Esophagus squamous epithelium (tissue), 5 donors: Measurements from ENCODE around the gene RGS12. TPM values are rescaled to one million over a fixed set of nuclear protein-coding genes. Genes with fewer than 3 reads are reported as not detected.

Experiments
- DNase-seq: peaks from one replicate; lab custom pipeline; 2025; lab: John Stamatoyannopoulos, UW
- H3K27ac ChIP-seq, 4 donors: fragments of 200-600 bp; sonication (generic); one replicate each; pipeline ENCODE4 v1.5.1; 2016 to 2019; ENCODE audit warnings: mild to moderate bottlenecking in 1 of 4
- H3K27me3 ChIP-seq, 4 donors: fragments of 200-600 bp; sonication (generic); 1 replicate in 3 of 4; 2 replicates in 1 of 4; pipeline versions ENCODE4 v1.5.1 to v1.6.0; 2017 to 2021; ENCODE audit warnings: antibody characterized with exemption in 1 of 4
- H3K36me3 ChIP-seq, 3 donors: fragments of 200-600 bp; sonication (generic); one replicate each; pipeline ENCODE4 v1.5.1; 2016 to 2019
- H3K4me1 ChIP-seq, 3 donors: fragments of 200-600 bp; sonication (generic); one replicate each; pipeline ENCODE4 v1.5.1; 2017 to 2019
- H3K4me3 ChIP-seq, 4 donors: fragments of 200-600 bp; sonication (generic); 1 replicate in 3 of 4; 2 replicates in 1 of 4; pipeline ENCODE4 v1.5.1; 2016 to 2019; ENCODE audit warnings: mild to moderate bottlenecking in 2 of 4, moderate library complexity in 1 of 4
- H3K9me3 ChIP-seq, 3 donors: fragments of 200-600 bp; sonication (generic); one replicate each; pipeline ENCODE4 v1.5.1; 2016 to 2019
- POLR2A ChIP-seq, 4 donors: fragments of 450-650 bp; IDR thresholded peaks; one replicate each; pipeline ENCODE4 v1.6.1; 2017; ENCODE audit warnings: antibody characterized with exemption in 4 of 4, mild to moderate bottlenecking in 4 of 4, moderate library complexity in 3 of 4
- WGBS, 2 donors: methylation state at CpG; one replicate each; pipeline ENCODE4 v1.1.5; 2018; 5-methylcytosine and 5-hydroxymethylcytosine counted together
- intact Hi-C: fragments of 100-400 bp; cut with DNase I; formaldehyde crosslinking; loops from one replicate; pipeline ENCODE4 v1.15.0; 2022
- total RNA-seq, 4 donors: library from RNA; depleted of rRNA; stranded (reverse); fragments of >200 nt; gene quantifications; one replicate each; pipeline ENCODE4 v1.1.0, GENCODE V29; 2016
- TF ChIP-seq, protein P1 (sequence below), 6 experiments: fragments of 450-650 bp in 4 of 6; fragments of 200-600 bp in 2 of 6; sonication (generic) in 2 of 6; IDR thresholded peaks; one replicate each; pipeline ENCODE4 v1.5.1; 2016 to 2019; ENCODE audit warnings: antibody characterized with exemption in 6 of 6, mild to moderate bottlenecking in 4 of 6, moderate library complexity in 4 of 6
- donor health status: DM: yes; HTN: yes; CAD: no.

Gene RGS12
- total RNA-seq, 4 donors from 2014 or later, result 39.0 to 74.7 (median 69.9) TPM

DNA sequence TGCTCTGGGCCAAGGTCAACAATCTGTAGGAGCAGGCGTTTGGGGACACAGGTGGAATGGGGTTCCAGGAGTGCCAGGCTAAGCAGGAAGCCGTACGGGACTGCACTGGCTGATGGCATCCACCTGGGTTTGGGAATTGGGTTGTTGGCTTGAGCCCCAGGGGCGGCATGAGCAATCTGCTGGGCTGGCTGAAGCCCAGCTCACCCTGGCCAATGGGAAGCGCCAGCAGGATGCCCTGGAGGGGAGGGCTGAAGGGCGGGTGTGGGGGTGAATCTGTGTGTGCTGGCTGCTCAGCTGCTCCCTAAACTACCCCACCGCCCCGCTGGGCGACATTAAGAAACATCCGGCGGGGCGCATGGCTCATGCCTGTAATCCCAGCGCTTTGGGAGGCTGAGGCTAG is 8.9 kb upstream of the RGS12 start:
- WGBS, 2 donors, result 29 to 72% methylated on average over 5 of the region's 13 CpGs
- Histone ChIP-seq H3K4me3 (no peak overlapping the region), H3K27me3 (peaks cover 0 to 47% (median 0%) of the 10 kb centered on the region in 4 donors), H3K4me1 (peaks cover 0 to 41% (median 20%) of the 10 kb centered on the region in 3 donors), H3K27ac (no peak overlapping the region), H3K9me3 (no peaks in the 10 kb centered on the region), H3K36me3 (no peaks in the 10 kb centered on the region)
- DNase-seq, result no peak
- TF ChIP-seq POLR2A (IDR thresholded peaks at IDR 0.05), result no peak
- TF ChIP-seq, protein P1, sequence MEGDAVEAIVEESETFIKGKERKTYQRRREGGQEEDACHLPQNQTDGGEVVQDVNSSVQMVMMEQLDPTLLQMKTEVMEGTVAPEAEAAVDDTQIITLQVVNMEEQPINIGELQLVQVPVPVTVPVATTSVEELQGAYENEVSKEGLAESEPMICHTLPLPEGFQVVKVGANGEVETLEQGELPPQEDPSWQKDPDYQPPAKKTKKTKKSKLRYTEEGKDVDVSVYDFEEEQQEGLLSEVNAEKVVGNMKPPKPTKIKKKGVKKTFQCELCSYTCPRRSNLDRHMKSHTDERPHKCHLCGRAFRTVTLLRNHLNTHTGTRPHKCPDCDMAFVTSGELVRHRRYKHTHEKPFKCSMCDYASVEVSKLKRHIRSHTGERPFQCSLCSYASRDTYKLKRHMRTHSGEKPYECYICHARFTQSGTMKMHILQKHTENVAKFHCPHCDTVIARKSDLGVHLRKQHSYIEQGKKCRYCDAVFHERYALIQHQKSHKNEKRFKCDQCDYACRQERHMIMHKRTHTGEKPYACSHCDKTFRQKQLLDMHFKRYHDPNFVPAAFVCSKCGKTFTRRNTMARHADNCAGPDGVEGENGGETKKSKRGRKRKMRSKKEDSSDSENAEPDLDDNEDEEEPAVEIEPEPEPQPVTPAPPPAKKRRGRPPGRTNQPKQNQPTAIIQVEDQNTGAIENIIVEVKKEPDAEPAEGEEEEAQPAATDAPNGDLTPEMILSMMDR (IDR thresholded peaks at IDR 0.05), result no peak
- intact Hi-C loops, result no loop called here

DNA sequence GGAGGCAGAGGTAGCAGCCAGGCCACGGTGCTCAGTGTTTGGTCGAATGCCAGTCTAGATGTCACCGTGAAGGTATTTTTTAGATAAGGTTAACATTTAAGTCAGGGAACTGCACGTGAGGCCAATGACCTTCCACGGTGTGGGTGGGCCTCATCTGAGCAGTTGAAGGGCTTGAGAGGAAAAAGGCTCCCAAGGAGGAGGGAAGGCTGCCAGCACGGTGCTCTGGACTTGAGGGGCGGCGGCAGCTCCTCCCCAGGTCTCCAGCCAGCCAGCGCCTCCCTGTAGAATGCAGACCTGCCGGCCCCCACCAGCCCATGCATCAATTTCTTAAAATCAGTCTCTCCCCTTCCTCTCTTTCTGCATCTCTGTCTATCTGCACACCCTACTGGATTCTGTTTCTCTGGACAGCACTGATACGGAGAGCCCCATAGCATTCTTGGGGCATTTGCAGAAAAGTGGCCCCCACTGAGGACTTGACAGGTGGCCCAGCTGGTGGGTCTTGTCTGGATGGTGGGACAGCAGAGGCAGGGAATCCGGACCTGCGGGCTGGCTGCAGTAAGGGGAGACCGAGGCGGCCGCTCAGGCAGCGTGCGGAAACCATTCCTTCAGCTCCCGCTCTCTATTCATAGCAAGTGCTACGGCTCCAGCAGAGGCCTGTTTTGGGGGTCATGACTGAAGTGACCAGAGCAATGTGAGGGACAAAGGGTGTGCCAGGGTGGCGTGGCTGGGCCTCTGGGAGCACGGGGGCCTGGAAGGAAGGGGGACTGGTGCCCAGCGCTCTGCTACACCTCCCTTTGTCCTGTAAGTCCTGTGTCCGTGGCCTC is 7.9 kb upstream of the RGS12 start:
- no peak overlapping the region for H3K4me3 ChIP-seq
- intact Hi-C loops, result no loop called here
- no peak for DNase-seq
- H3K27ac ChIP-seq, result no peak overlapping the region
- TF ChIP-seq, protein P1 (IDR thresholded peaks at IDR 0.05), result no peak
- TF ChIP-seq POLR2A (IDR thresholded peaks at IDR 0.05), result no peak
- WGBS, 2 donors, result 81 to 83% methylated on average over 11 to 14 of the region's 24 CpGs
- H3K9me3 ChIP-seq, result no peaks in the 10 kb centered on the region
- H3K27me3 ChIP-seq, result peaks cover 0 to 47% (median 0%) of the 10 kb centered on the region in 4 donors
- H3K4me1 ChIP-seq, result peaks cover 0 to 42% (median 20%) of the 10 kb centered on the region in 3 donors
- H3K36me3 ChIP-seq, result no peaks in the 10 kb centered on the region

DNA sequence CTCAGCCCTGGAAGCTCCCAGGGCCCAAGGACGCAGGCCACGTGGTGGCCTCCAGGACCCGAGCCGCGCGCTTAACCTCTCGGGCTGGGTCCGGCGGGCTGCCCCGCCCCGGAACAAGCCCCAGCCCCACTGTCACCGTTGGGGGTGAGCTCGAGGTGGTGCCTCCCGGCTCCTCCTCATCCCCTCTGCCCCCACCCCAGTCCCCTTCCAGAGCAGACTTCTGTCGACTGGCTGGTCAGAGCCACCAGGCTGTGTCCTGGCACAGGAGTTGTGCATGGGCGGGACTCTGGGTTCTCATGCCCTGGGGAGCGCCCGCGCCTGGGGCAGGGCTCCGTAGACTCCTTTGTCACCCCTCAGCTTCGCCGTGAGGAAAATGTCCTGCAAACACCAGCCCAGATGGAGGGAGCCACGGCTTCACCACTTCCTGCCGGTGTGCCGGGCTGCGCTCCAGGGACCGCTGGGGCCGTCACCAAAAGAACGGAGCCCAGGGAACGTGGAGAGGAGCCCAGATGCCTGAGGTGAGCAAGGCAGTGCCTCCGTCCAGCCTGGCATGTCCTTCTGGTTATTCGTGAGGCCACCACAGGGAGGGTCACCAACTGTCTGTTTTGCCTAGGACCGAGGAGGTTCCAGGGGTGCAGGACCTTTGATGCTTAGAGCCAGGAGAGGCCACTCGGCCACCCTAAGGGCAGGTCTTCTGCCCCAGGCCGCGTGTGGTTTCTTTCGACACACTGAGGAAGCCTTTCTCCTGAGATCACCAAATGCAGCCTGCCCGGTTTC is 7.1 kb upstream of the RGS12 start:
- 13 to 76% methylated on average over 5 to 15 of the region's 38 CpGs for WGBS, 2 donors
- H3K4me1 ChIP-seq, result peaks cover 0 to 47% (median 20%) of the 10 kb centered on the region in 3 donors
- DNase-seq, result no peak
- H3K36me3 ChIP-seq, result no peaks in the 10 kb centered on the region
- no peaks in the 10 kb centered on the region for H3K9me3 ChIP-seq
- H3K27me3 ChIP-seq, result peaks cover 0 to 47% (median 0%) of the 10 kb centered on the region in 4 donors
- no peak overlapping the region for H3K4me3 ChIP-seq
- intact Hi-C loops, result no loop called here
- no peak overlapping the region for H3K27ac ChIP-seq
- TF ChIP-seq POLR2A (IDR thresholded peaks at IDR 0.05), result no peak
- TF ChIP-seq, protein P1 (IDR thresholded peaks at IDR 0.05), result no peak

DNA sequence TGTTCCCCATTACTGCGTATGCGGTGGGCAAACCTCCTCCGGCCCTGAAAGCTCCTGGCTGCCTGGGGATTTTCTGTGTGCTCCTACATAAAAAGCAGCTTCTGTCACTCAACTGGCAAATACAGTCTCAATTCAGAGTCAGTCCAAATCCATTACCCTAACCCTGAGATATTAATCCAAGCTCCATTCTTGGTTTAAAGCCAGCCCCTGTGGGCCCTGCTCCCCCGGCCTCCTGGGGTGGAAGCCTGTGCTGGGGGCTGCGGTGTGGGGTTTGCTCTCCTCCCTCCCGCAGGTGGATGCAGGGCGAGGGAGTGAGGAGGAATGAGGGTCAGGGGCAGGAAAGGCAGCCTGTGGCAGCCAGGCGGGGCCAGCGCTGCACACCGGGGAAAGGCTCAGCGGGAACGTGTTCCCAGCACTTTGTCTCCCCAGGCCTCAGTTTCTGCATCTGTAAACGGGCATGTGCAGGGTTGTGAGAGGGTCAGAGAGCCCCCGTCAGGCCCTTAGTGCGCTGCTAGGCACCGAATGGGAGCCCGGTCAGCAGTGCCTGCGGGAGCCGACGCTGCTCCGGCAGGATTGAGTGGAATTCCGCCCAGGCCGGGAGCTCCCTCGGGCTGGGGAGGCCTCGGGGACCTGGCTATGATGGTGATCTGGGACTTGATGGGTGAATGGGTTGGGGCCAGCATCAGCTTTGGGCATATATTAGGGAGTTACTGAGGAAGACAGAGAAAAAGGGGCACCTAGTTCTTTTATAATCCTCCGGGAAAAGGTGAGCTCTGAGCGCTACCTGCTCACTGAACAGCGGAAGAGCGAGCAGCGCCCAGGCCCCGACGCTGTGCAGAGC is 6.3 kb upstream of the RGS12 start:
- peaks cover 0 to 47% (median 0%) of the 10 kb centered on the region in 4 donors for H3K27me3 ChIP-seq
- H3K9me3 ChIP-seq, result no peaks in the 10 kb centered on the region
- H3K4me1 ChIP-seq, result peaks cover 4 to 55% (median 29%) of the 10 kb centered on the region in 3 donors
- intact Hi-C loops, result no loop called here
- H3K27ac ChIP-seq, result no peak overlapping the region
- H3K4me3 ChIP-seq, result no peak overlapping the region
- TF ChIP-seq, protein P1 (IDR thresholded peaks at IDR 0.05), result no peak
- TF ChIP-seq POLR2A (IDR thresholded peaks at IDR 0.05), result no peak
- H3K36me3 ChIP-seq, result no peaks in the 10 kb centered on the region
- DNase-seq, result no peak
- WGBS, 2 donors, result 55 to 58% methylated on average over 9 to 12 of the region's 32 CpGs
